ENCODE measurements around the gene YARS2. TPM values are rescaled to one million over a fixed set of nuclear protein-coding genes. Genes with fewer than 3 reads are reported as not detected.
A peak's percentile ranks its signal among the peaks of the same experiment; 100 is the strongest.
"Not testable (repeated sequence)": the region's sequence is repeated elsewhere in the genome, so short reads cannot be mapped to it uniquely, and the experiment has no call there.

Gene YARS2
- total and polyA plus RNA-seq, 5 experiments from 2014 or later = 12.4 to 19.2 (median 15.3) TPM

DNA sequence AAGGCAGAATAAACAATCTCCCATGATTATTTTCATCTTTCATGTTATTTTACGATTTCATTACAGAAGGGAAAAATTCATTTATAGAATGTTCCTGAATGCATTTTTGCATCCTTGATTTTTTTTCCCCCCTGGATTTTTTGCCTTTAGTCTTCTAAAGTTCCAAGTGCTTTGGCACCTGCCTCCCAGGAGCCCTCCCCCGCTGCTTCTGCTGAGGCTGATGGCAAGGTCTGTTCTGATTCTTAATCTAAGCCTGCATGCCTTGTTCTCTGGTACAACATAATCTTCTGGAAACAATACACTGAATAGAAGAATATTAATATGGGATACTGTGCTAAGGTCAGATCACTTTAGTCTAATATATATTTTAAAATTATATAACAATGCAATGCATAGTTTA lies 18.0 kb downstream of the YARS2 start:
- Mint-ChIP-seq H3K36me3 (peaks cover 0 to 84% (median 7%) of the 10 kb centered on the region in 3 donors), H3K27me3 (no peaks in the 10 kb centered on the region), H3K4me1 (no peaks in the 10 kb centered on the region), H3K27ac (peak overlapping the region in 4 of 10 donors; percentile 15 to 46 (median 36)), H3K9me3 (no peaks in the 10 kb centered on the region), H3K4me3 (no peak overlapping the region)
- POLR2A ChIA-PET = no interaction called here
- ATAC-seq (no peak), DNase-seq (no peak)

DNA sequence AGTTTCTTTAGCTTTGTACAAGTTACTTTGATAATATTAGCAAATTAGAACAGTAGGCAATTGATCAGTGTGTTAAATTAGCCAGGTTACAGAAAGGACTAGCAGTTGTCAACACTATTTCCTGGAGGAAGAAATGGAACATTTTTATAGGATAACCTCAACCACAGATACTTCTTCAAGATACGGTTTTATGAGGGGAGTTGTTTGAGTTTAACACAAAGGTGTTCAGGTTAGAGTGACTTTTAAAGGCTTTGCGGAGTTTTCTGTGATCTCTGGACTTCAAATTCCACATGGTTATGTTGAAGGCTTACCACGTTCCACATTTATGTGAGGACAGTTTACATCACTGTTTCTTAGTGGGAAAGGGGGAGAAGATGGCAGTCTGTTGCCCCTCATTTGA lies 19.3 kb downstream of the YARS2 start:
- Mint-ChIP-seq H3K36me3 (peaks cover 0 to 84% (median 5%) of the 10 kb centered on the region in 3 donors), H3K27me3 (no peaks in the 10 kb centered on the region), H3K27ac (peak overlapping the region in 2 of 10 donors; percentile 18 to 20), H3K4me1 (no peaks in the 10 kb centered on the region), H3K4me3 (no peak overlapping the region), H3K9me3 (no peaks in the 10 kb centered on the region)
- no peak for DNase-seq
- ATAC-seq = no peak
- POLR2A ChIA-PET = interaction anchor here (0.7 kb wide), 2 partner anchors 15 to 881 kb away, joined by 3 to 4 read pairs; no protein-coding TSS in a partner anchor

DNA sequence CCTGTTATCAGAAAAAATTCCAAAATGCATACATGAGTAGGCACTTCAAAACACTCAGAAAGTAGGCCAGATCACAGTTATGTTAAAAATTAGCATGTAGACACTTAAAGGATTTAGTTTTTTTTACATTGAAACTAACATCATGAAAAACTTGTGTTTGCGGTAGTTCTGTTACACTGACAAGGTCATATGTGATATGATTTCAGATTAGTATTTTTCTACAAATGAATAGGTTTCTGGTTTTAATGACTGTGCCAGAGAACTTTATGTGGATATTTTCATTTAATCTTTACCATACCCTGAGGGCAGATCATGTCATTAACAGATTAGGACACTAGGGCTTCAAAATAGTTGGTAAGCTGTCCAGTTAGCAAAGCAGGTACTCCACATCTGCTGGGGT lies 20.7 kb downstream of the YARS2 start:
- POLR2A ChIA-PET = no interaction called here

DNA sequence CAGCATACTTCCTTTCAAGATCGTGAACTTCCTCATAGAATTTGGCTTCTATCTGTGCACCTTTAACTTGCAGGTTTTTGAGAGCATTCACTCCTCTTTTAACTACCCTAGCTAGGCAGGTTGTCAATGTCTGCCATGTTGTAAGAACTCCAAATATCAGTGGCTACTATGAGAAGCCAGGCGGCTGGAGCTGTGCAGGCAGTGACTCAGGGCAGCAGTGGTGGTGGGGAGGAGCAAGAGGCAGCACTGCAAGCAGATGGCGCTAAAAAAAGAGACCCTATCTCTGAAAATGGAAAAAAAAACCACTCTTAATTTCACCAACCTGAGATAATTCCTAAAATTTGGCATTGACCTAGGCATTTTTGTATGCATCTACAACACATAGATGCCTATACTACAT lies 28.5 kb downstream of the YARS2 start:
- ATAC-seq (no peak), DNase-seq (no peak)
- no peaks in the 10 kb centered on the region for H3K9me3 Mint-ChIP-seq
- POLR2A ChIA-PET = no interaction called here
- H3K27me3 Mint-ChIP-seq = no peaks in the 10 kb centered on the region
- peak overlapping the region in 5 of 10 donors; percentile 1 to 70 (median 27) for H3K27ac Mint-ChIP-seq
- H3K36me3 Mint-ChIP-seq = peaks cover 2 to 78% (median 6%) of the 10 kb centered on the region in 3 donors
- peaks cover 0 to 6% (median 0%) of the 10 kb centered on the region in 4 donors for H3K4me1 Mint-ChIP-seq
- H3K4me3 Mint-ChIP-seq = no peak overlapping the region

More for the DNA sequence above, 20.7 kb downstream of the YARS2 start:
- Mint-ChIP-seq H3K9me3 (no peaks in the 10 kb centered on the region), H3K27ac (peak overlapping the region in 5 of 10 donors; percentile 16 to 64 (median 40)), H3K27me3 (no peaks in the 10 kb centered on the region), H3K4me3 (no peak overlapping the region), H3K4me1 (no peaks in the 10 kb centered on the region), H3K36me3 (peaks cover 0 to 81% (median 4%) of the 10 kb centered on the region in 3 donors)
- ATAC-seq = no peak
- DNase-seq = no peak

DNA sequence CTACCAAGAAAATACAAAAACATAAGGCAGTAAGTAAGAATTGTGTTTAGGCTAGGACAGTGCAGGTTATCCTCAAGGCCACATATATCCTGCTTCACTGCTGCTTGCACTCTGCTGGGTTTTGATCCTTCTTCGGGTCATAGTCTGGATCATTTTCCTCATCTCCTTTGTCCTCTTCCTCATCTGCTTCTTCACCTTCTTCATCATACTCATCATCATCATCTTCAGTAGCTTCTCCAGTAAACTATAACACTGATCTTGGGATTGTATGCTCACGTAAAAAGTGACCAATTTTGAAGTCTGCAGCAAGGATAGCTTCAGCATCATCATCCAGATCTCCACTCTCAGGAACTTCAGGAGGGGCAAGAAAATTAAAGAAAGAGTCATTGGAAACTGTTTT lies 29.4 kb downstream of the YARS2 start:
- no peak overlapping the region for H3K4me3 Mint-ChIP-seq
- no peak for ATAC-seq
- H3K9me3 Mint-ChIP-seq = no peaks in the 10 kb centered on the region
- no peaks in the 10 kb centered on the region for H3K27me3 Mint-ChIP-seq
- peaks cover 2 to 79% (median 6%) of the 10 kb centered on the region in 3 donors for H3K36me3 Mint-ChIP-seq
- peaks cover 0 to 6% (median 0%) of the 10 kb centered on the region in 4 donors for H3K4me1 Mint-ChIP-seq
- DNase-seq = no peak
- POLR2A ChIA-PET = no interaction called here
- peak overlapping the region in 3 of 10 donors; percentile 29 to 90 (median 70) for H3K27ac Mint-ChIP-seq

DNA sequence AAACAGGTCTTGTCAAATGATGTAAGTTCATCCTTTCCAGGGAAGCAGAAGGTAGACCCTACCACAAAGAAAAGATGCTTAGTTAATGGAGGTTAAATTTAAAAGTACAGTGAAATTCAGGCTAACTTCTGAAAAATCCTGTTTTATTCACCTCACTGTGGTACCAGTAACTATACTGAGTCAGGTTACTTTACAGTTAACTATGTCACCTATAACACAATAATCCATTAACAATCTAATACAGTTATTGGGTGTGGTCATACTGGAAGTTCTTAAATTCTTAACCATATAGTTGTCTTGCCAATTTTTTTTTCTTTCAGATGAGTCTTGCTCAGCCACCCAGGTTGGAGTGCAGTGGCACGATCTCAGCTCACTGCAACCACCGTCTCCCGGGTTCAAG lies 30.4 kb downstream of the YARS2 start:
- H3K4me3 Mint-ChIP-seq, H3K27me3 Mint-ChIP-seq, H3K9me3 Mint-ChIP-seq, ATAC-seq, DNase-seq, H3K4me1 Mint-ChIP-seq, POLR2A ChIA-PET: not testable (repeated sequence)
- peaks cover 2 to 83% (median 6%) of the 10 kb centered on the region in 3 donors for H3K36me3 Mint-ChIP-seq
- peak overlapping the region in 1 of 10 donors; percentile 38 for H3K27ac Mint-ChIP-seq

DNA sequence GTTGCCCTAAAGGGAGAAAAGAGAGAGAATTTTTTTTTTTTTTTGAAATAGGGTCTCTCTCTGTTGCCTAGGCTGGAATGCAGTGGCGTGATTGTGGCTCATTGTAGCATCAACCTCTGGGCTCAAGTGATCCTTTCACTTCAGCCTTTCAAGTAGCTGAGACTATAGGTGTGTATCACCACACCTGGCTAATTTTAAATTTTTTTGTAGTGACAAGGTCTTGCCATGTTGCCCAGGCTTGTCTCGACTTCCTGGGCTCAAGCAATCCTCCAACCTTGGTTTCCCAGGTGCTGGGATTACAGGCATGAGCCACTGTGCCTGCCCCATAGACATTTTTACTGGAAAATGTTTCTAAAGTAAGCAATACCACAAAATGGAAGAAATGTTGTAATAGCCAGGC lies 36.8 kb downstream of the YARS2 start:
- Mint-ChIP-seq H3K4me1 (no peaks in the 10 kb centered on the region), H3K27ac (no peak overlapping the region), H3K27me3 (no peaks in the 10 kb centered on the region), H3K36me3 (peaks cover 0 to 58% (median 9%) of the 10 kb centered on the region in 3 donors), H3K9me3 (no peaks in the 10 kb centered on the region), H3K4me3 (no peak overlapping the region)
- POLR2A ChIA-PET = no interaction called here
- ATAC-seq (no peak), DNase-seq (no peak)

DNA sequence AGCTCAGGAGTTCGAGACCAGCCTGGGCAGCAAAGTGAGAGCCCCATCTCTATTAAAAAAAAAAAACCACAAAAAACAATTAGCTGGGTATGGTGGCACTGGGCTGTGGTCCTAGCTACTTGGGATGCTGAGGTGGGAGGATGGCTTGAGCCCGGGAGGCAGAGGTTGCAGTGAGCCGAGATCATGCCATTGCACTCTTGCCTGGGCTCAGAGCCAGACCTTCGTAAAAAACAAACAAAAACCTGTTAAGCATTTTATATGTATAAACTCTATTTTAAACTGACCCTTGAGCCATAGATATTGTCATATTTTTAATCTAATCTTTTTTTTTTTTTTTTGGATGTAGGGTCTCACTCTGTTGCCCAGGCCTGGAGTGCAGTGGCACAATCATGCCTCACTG lies 40.9 kb downstream of the YARS2 start:
- Mint-ChIP-seq H3K27ac (no peak overlapping the region), H3K4me1 (no peaks in the 10 kb centered on the region), H3K9me3 (no peaks in the 10 kb centered on the region), H3K36me3 (peaks cover 0 to 50% (median 21%) of the 10 kb centered on the region in 3 donors), H3K27me3 (no peaks in the 10 kb centered on the region), H3K4me3 (no peak overlapping the region)
- ATAC-seq (no peak), DNase-seq (no peak)
- POLR2A ChIA-PET = no interaction called here

DNA sequence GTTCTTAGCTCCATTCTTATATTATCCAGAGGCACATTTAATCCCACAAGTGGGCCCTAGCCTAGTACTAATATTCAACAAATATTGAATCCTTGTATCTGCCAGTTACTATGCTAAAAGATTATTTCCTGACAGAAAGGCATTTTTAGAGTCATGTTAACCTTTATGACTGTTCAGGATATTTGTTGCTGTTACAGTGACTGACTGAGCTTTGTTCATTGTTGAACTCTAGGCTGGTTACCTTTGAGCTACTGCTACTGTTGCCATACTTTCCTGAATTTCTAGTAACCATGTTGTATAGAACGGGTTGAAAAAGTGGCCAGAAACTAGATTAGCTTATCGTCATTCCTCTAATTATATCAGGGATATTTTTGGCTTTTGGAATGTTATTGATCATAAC lies 46.8 kb downstream of the YARS2 start:
- peaks cover 0 to 63% (median 15%) of the 10 kb centered on the region in 3 donors for H3K36me3 Mint-ChIP-seq
- peak overlapping the region in 2 of 10 donors; percentile 11 for H3K27ac Mint-ChIP-seq
- ATAC-seq = no peak
- no peak for DNase-seq
- POLR2A ChIA-PET = no interaction called here
- H3K9me3 Mint-ChIP-seq = no peaks in the 10 kb centered on the region
- no peaks in the 10 kb centered on the region for H3K27me3 Mint-ChIP-seq
- no peak overlapping the region for H3K4me3 Mint-ChIP-seq
- H3K4me1 Mint-ChIP-seq = peaks cover 0 to 1% (median 0%) of the 10 kb centered on the region in 4 donors

DNA sequence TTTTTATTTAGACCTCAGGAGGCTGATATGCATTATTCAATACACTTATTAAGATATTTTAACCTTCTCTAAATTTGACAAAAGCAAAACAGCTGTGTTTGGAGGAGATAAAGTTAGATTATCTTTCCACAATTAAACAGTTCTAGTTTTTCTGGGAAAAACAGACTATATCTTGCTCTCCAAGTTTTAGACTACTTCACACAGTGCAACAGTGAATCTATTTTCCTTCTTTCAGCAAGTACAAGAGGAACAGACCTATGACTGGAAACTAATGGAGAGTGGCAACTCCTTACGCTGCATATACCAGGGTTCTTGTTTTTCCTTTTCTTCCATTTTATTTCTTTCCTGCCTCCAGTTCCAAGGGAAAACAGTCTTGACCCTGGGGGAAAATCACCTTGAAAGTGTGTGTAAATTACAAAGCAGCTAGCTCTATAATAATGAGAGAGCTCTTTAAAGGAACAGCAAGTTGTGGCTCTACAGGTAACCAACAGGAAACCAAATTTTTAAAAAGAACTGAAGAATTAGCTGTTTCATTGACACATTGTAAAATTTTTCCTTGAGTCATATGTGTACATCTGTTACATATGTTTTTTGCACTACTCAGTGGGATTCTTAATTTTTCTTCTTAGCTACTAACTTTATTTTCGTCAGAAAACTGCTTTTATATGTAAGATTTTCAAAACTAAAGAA lies 49.2 kb downstream of the YARS2 start:
- Mint-ChIP-seq H3K36me3 (peaks cover 0 to 60% (median 8%) of the 10 kb centered on the region in 3 donors), H3K4me3 (no peak overlapping the region), H3K27me3 (no peaks in the 10 kb centered on the region), H3K4me1 (peaks cover 0 to 1% (median 0%) of the 10 kb centered on the region in 4 donors), H3K9me3 (no peaks in the 10 kb centered on the region), H3K27ac (peak overlapping the region in 2 of 10 donors; percentile 7 to 49)
- POLR2A ChIA-PET = interaction anchor here (0.9 kb wide), 1 partner anchor 25 kb away, joined by 3 read pairs; no protein-coding TSS in a partner anchor
- ATAC-seq (no peak), DNase-seq (no peak)

DNA sequence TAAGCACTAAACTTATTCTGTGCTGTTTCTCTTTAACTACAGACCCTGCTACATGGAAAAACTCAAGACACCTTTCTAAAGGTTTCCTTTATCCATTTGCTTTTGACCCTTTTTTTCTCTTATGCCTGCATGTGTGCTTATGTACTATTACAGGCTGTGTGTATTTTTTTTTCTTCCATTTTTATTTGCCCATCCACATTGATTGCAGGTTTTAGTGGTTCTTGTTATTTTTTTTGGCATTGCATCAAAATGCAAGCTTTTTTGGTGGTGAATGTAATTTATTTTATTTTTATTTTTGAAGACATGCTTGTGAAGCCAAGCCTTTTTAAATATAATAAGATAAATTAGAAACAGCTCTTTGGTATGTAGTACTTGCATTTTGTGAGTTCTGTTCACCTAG lies 49.9 kb downstream of the YARS2 start:
- Mint-ChIP-seq H3K4me1 (peaks cover 0 to 1% (median 0%) of the 10 kb centered on the region in 4 donors), H3K4me3 (no peak overlapping the region), H3K36me3 (peaks cover 0 to 58% (median 7%) of the 10 kb centered on the region in 3 donors), H3K27me3 (no peaks in the 10 kb centered on the region), H3K27ac (no peak overlapping the region), H3K9me3 (no peaks in the 10 kb centered on the region)
- no peak for DNase-seq
- ATAC-seq = no peak
- POLR2A ChIA-PET = no interaction called here

DNA sequence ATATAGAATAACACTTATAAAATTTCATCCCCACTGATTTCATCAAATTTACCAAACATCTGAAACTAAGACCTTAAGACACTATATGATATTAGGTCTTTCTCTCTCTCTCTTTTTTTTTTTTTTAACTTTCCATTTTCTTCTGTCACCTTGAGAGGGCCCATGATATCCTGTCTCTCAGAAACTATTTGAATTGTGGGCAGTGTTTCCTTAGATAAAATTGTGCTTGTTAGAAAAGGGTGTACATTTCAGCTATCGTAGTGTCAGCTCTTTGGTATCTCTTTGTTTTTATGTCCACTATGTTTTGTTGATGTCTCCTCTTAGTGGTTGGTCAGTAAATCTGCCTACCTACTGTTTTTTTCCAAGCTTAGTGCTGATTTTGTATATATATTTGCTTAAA lies 52.8 kb downstream of the YARS2 start:
- peaks cover 0 to 40% (median 5%) of the 10 kb centered on the region in 3 donors for H3K36me3 Mint-ChIP-seq
- H3K27ac Mint-ChIP-seq = peak overlapping the region in 3 of 10 donors; percentile 7 to 32 (median 12)
- H3K4me3 Mint-ChIP-seq = no peak overlapping the region
- H3K27me3 Mint-ChIP-seq = no peaks in the 10 kb centered on the region
- H3K4me1 Mint-ChIP-seq = peaks cover 0 to 3% (median 1%) of the 10 kb centered on the region in 4 donors
- DNase-seq (no peak), ATAC-seq (no peak)
- POLR2A ChIA-PET = interaction anchor here (0.7 kb wide), 1 partner anchor 650 kb away, joined by 8 read pairs; no protein-coding TSS in a partner anchor
- H3K9me3 Mint-ChIP-seq = no peaks in the 10 kb centered on the region

DNA sequence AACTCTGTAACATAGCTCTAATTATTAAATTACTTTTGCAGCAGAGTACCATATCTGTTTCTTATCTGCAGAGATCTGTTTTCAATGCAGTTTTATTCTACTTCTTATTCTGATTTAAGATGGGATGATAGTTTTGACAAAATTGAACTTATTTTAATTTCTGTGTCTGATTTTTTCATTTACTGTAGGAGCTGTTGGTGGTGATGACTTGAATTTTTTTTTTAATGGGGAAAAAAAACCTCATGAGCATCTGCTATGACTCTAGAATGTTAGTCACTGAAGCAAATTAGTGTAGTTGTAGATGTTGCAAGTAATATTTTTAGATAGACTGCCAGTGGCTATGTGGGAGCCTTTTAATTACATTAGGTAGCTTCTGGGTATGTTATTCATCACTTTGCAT lies 53.2 kb downstream of the YARS2 start:
- POLR2A ChIA-PET = no interaction called here
- H3K27me3 Mint-ChIP-seq = no peaks in the 10 kb centered on the region
- no peak overlapping the region for H3K4me3 Mint-ChIP-seq
- peaks cover 0 to 38% (median 5%) of the 10 kb centered on the region in 3 donors for H3K36me3 Mint-ChIP-seq
- DNase-seq (no peak), ATAC-seq (no peak)
- no peaks in the 10 kb centered on the region for H3K9me3 Mint-ChIP-seq
- H3K4me1 Mint-ChIP-seq = peaks cover 1 to 4% (median 3%) of the 10 kb centered on the region in 4 donors
- peak overlapping the region in 2 of 10 donors; percentile 33 to 35 for H3K27ac Mint-ChIP-seq

Data from naive thymus-derived CD8-positive, alpha-beta T cell (primary cell).